Stimulated activated CD4-positive, alpha-beta T cell treated with anti-CD3 and anti-CD28 coated beads, Interleukin-1b, Interleukin-23, amount 100 ng/mL, for 4 hours (primary cell): Measurements from ENCODE around the gene NEK2.
"Not testable (repeated sequence)": the region's sequence is repeated elsewhere in the genome, so short reads cannot be mapped to it uniquely, and the experiment has no call there.

Experiments
- DNase-seq, 2 donors: peaks; one replicate each; pipeline ENCODE4 v3.0.0-alpha.2; 2020; ENCODE audit warnings: low read depth in 2 of 2

Gene NEK2

GRCh38 chr1:211632808-211633523 lies 42.5 kb downstream of the NEK2 start:
- DNase-seq: no peak

DNA sequence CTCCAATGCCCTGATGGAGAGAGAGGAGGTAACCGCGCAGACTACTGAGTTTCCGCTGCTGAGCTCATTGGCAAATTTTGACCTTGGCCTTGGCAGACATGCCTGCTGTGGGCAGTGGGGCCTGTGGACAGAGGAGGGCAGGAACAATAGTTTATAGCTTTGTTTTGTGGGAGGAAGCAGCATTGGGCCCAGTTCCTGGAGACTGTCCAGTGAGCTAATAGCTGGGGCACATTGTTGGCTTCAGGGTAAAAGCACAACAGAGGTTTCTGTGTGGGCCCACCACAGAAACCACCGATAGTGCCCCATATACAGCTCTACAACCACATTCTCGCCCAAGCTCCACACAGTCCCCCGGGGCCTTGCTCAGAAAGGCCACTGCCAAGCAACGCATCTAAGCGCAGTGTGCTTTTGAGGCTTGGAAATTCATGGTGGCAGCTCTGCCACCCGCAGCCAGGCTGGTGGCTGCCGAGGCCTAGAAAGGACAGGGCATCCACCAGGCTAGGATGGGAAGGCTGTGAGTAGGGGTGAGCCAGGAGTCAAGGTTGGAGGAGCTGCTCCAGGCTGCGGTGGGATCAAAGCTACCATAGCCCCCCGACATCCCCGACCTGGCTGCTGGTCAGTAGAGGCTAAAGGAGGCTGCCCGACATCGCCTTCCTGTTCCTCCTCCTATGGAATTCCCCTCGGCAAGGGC lies 43.2 kb downstream of the NEK2 start:
- DNase-seq: no peak

DNA sequence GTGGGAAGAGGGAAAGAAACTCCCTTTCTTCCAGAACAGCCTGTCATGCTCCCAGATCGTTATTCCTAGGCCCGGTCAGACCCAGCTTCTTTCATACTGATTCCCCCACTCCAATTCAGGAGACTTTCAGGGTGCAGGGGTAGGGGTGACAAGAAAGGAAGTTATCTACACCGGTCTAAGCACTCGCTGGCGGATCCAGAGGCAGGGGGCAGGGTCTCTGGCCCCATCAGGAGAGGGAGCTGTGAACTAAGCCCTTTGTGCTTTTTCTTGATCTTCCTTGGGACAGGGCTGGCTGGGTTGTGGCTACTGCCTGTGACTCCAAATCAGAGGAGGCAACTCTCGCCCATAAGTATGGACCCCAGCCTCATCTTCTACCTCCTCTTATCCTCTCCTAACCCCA lies 44.3 kb downstream of the NEK2 start:
- DNase-seq: no peak

- no peak for DNase-seq
Observed at GRCh38 chr1:211630236-211631081, 45.0 kb downstream of the NEK2 start.

DNA sequence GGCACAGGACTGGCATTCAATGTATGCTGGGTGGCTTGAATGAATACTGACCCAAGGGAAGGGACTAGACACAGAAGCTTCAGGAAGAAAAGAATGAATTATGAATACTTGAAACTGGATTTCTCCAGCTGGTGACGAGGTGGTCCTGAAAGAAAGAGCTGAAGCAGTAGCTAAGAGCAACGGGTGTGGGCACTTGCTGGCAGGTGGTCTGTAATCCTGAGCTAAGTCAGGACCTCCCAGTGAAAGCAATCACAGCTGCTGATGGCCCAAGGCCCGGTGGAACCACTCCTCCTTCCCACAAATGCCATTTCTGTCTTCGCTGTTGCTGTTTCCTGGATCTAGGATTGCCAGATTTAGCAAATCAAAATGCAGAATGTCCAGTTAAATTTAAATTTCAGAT lies 47.0 kb downstream of the NEK2 start:
- DNase-seq: no peak

DNA sequence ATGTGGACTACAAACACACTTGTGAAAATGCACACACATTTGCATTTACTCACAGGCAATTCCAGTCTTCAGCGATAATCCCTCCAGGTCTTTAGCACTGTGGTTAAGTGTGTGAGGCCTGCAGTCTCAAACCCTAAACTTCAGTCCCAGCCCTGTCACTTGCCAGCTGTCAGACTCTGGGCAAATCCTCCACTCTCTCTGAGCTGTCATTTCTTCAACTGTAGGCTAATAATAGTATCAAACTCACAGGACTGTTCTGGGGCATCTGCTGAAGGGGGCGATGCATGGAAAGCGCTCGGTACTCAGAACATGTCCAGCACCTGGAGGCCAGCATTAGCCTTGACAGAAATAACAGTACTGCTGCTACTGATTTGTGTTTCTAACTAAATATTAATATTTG lies 48.2 kb downstream of the NEK2 start:
- no peak for DNase-seq

- DNase-seq: not testable (repeated sequence)
Observed at GRCh38 chr1:211625866-211626265, 49.6 kb downstream of the NEK2 start.

DNA sequence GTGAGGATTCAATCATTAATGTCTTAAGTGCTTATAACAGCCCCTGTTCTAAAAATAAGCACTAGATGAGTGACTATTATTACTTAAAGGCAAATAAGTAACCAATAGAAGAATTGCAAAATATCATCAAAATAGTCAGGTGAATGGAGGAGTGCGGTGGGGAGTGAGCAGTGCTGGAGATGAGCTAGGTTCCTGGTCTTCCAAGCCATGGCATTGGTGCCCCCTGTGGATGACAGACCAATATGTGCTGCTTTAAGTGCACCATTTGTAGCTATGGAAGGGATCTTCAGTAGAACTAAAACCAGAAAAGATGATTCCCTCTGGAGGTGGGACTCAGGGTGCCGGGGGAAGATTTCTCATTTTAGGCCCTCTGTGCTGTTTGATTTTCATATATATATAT lies 50.4 kb downstream of the NEK2 start:
- DNase-seq: no peak

DNA sequence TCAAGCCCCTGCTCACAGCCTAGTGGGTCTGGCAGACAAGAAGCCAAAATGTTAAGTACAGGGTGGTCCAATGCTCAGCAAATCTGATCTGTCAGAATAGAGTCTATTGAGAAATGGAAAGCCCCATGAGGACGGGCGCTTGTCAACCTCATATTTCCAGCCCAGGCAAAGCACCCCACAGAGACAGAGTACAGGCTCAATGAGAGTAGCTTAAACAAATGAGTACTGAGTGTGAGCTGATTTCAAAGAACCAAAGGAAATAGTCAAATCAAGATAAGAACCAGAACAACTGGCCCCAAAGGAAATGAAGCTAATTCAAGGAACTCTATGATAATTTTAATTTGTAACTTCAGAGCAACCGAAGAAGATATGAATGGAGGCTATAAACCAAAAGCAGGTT lies 51.9 kb downstream of the NEK2 start:
- no peak for DNase-seq

DNA sequence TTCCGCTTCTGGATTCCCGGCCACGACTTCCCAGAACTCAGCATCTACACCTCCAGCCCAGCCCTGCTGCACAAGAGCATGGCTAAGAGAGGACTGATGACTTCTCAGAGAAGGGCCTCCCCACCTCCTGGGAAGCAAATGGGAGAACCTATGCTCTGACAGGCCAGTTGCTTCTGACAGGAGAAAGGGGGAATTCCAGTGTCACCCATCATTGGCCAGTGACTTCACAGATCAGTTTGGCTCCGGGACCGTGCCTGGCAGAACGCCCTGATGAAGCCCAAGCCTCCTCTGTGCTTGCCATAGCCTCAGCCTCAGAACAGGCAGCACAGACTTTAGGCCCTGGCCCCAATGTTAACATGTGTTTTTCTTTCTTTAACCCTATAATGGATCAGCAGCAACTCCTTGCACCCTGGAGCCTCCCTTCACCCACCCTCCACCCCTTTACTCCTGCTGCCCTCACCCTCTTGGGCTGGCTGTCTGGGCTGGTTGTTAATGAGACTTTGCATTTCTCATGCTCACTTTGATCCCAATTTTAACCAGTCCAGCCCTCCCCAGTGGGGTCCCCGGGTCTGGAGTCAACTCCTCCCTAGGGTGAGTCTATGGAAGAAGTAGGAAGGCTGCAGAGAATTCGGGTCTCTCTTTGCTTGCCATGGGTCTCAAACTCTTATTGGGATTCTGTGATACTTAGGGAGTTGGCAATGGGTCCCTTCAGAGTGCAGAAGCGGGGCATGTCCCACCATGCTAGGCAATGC lies 53.8 kb downstream of the NEK2 start:
- DNase-seq: no peak

- DNase-seq: no peak
Observed at GRCh38 chr1:211620097-211620496, 55.3 kb downstream of the NEK2 start.

- no peak for DNase-seq
Observed at GRCh38 chr1:211619033-211619996, 56.1 kb downstream of the NEK2 start.

DNA sequence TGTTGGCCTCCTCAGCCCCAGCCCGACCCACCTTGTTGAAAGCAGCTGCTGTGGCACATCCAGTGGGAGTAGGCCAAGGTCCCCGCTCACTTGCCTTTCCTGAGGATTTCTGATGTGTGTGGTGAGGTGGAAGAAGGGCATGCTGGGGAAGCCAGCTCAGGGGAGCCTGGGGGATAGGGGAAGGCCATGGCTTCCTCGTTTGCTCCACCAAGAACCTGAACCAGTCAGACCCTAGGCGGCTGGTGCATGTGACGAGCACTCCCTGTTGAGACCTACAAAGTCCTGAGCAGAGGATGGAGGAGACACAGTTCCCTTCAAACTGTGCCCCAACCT lies 58.5 kb downstream of the NEK2 start:
- no peak for DNase-seq

- no peak for DNase-seq
Observed at GRCh38 chr1:211616231-211616964, 59.0 kb downstream of the NEK2 start.

DNA sequence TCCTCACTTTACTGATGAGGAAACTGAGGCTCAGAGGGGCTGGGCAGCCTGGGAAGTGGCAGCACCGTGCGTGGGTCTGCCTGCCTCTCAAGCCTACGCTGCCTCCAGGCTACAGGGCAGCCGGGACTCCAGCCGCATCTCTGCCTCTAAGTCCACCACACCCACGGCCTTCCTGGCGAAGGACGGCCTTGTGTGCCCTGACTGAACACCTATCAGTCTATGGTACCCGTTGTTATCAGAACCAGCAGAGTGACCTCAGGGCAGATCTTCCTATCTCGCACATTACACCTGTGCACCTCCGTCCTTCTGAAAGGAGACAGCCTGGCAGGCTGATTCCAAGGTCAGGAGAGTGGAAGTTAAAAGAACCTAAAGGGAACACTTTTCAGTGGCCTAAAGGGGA lies 60.8 kb downstream of the NEK2 start:
- DNase-seq: no peak

DNA sequence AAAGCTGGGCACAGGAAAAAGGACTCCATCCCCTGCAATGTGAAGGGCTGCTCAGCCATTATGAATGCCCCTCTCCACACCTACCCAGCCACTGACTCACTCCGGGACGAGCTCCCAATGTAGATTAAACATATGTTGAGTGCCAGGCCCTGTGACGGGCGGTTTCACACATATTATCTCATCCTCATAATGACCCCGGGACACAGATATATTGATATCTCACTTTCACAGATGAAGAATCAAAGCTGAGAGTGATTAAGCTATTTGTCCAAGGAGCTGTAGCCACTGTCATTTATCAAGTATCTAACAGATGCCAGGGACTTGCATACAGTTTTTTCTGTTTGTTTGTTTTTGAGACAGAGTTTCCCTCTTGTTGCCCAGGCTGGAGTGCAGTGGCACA lies 61.5 kb downstream of the NEK2 start:
- no peak for DNase-seq

- no peak for DNase-seq
Observed at GRCh38 chr1:211613108-211613947, 62.1 kb downstream of the NEK2 start.

GRCh38 chr1:211612786-211613107 lies 62.7 kb downstream of the NEK2 start:
- DNase-seq: no peak
